SK-N-SH treated with all-trans-retinoic acid at 6 μM for 48 hours (cell line): ENCODE data around the gene LRRC7.

ENCODE experiments used
- ARNTL ChIP-seq: fragments of 450-650 bp; formaldehyde crosslinking; IDR thresholded peaks from 2 replicates; pipeline ENCODE4 v1.5.0; 2020; ENCODE audit warnings: low read depth, mild to moderate bottlenecking, moderate library complexity, borderline replicate concordance
- ISL1 ChIP-seq: fragments of 250-450 bp; sonication (Bioruptor Pico); IDR thresholded peaks from 2 replicates; pipeline ENCODE4 v2.1.2; 2022; ENCODE audit warnings: mild to moderate bottlenecking, moderate library complexity
- RARB ChIP-seq: fragments of 250-450 bp; sonication (Bioruptor Pico); IDR thresholded peaks from 2 replicates; pipeline ENCODE4 v1.8.0; 2021; ENCODE audit warnings: mild to moderate bottlenecking, moderate library complexity
- TOX ChIP-seq: fragments of 250-450 bp; sonication (Bioruptor Pico); IDR thresholded peaks from 2 replicates; pipeline ENCODE4 v1.8.0; 2021; ENCODE audit warnings: mild to moderate bottlenecking, moderate library complexity, borderline replicate concordance
- ZFP3 ChIP-seq: fragments of 250-450 bp; sonication (Bioruptor Pico); IDR thresholded peaks from 2 replicates; pipeline ENCODE4 v1.5.0; 2020; ENCODE audit warnings: mild to moderate bottlenecking, moderate library complexity
- ZFP30 ChIP-seq: fragments of 450-650 bp; formaldehyde crosslinking; IDR thresholded peaks from 2 replicates; pipeline ENCODE4 v1.5.0; 2022; ENCODE audit warnings: mild to moderate bottlenecking, moderate library complexity
- ZNF8 ChIP-seq: fragments of 450-650 bp; formaldehyde crosslinking; IDR thresholded peaks from 2 replicates; pipeline ENCODE4 v1.5.0; 2020; ENCODE audit warnings: mild to moderate bottlenecking, moderate library complexity
- TF ChIP-seq, protein P1 (sequence below): fragments of 250-450 bp; sonication (Bioruptor Pico); IDR thresholded peaks from 2 replicates; pipeline ENCODE4 v1.8.0; 2020; ENCODE audit warnings: mild to moderate bottlenecking, moderate library complexity, borderline replicate concordance
- TF ChIP-seq, protein P2 (sequence below): fragments of 250-450 bp; sonication (Bioruptor Pico); IDR thresholded peaks from 2 replicates; pipeline ENCODE4 v1.5.1; 2020; ENCODE audit warnings: low read depth, mild to moderate bottlenecking, moderate library complexity
- TF ChIP-seq, protein P3 (sequence below): fragments of 250-450 bp; sonication (Bioruptor Pico); IDR thresholded peaks from 2 replicates; pipeline ENCODE4 v1.5.1; 2021; ENCODE audit warnings: mild to moderate bottlenecking, moderate library complexity
- TF ChIP-seq, protein P4 (sequence below): fragments of 250-450 bp; sonication (Bioruptor Pico); IDR thresholded peaks from 2 replicates; pipeline ENCODE4 v1.5.0; 2020; ENCODE audit warnings: mild to moderate bottlenecking, moderate library complexity

DNA sequence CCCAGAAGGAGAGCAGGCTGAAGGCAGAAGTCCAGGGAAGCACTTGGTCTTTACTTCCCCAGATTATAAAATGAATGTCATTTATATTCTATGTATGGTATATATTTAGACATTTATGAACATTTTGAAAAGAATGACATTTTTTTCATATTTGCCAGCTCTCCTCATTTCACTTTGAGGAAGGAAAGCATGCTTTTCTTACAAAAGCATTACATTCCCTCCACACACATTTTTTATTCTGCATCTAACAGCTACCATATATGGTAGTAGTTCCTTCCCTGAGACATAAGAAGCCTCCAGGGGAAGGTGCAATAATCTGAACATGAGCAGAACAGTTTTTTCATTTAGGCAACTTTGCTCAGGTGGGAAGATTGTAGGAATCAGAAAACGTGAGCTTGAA lies 94.0 kb downstream of the LRRC7 start:
- TF ChIP-seq ZFP3 (CRISPR knock-in tag) (no peak), ZNF8 (CRISPR knock-in tag) (no peak), ISL1 (CRISPR knock-in tag) (no peak), TOX (CRISPR knock-in tag) (no peak), RARB (CRISPR knock-in tag) (no peak), ARNTL (CRISPR knock-in tag) (no peak), ZFP30 (CRISPR knock-in tag) (no peak)
- TF ChIP-seq, protein P1, sequence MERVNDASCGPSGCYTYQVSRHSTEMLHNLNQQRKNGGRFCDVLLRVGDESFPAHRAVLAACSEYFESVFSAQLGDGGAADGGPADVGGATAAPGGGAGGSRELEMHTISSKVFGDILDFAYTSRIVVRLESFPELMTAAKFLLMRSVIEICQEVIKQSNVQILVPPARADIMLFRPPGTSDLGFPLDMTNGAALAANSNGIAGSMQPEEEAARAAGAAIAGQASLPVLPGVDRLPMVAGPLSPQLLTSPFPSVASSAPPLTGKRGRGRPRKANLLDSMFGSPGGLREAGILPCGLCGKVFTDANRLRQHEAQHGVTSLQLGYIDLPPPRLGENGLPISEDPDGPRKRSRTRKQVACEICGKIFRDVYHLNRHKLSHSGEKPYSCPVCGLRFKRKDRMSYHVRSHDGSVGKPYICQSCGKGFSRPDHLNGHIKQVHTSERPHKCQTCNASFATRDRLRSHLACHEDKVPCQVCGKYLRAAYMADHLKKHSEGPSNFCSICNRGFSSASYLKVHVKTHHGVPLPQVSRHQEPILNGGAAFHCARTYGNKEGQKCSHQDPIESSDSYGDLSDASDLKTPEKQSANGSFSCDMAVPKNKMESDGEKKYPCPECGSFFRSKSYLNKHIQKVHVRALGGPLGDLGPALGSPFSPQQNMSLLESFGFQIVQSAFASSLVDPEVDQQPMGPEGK (CRISPR knock-in tag) = no peak
- TF ChIP-seq, protein P2, sequence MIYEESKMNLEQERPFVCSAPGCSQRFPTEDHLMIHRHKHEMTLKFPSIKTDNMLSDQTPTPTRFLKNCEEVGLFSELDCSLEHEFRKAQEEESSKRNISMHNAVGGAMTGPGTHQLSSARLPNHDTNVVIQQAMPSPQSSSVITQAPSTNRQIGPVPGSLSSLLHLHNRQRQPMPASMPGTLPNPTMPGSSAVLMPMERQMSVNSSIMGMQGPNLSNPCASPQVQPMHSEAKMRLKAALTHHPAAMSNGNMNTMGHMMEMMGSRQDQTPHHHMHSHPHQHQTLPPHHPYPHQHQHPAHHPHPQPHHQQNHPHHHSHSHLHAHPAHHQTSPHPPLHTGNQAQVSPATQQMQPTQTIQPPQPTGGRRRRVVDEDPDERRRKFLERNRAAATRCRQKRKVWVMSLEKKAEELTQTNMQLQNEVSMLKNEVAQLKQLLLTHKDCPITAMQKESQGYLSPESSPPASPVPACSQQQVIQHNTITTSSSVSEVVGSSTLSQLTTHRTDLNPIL (CRISPR knock-in tag) = no peak
- TF ChIP-seq, protein P3, sequence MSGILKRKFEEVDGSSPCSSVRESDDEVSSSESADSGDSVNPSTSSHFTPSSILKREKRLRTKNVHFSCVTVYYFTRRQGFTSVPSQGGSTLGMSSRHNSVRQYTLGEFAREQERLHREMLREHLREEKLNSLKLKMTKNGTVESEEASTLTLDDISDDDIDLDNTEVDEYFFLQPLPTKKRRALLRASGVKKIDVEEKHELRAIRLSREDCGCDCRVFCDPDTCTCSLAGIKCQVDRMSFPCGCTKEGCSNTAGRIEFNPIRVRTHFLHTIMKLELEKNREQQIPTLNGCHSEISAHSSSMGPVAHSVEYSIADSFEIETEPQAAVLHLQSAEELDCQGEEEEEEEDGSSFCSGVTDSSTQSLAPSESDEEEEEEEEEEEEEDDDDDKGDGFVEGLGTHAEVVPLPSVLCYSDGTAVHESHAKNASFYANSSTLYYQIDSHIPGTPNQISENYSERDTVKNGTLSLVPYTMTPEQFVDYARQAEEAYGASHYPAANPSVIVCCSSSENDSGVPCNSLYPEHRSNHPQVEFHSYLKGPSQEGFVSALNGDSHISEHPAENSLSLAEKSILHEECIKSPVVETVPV = no peak
- TF ChIP-seq, protein P4, sequence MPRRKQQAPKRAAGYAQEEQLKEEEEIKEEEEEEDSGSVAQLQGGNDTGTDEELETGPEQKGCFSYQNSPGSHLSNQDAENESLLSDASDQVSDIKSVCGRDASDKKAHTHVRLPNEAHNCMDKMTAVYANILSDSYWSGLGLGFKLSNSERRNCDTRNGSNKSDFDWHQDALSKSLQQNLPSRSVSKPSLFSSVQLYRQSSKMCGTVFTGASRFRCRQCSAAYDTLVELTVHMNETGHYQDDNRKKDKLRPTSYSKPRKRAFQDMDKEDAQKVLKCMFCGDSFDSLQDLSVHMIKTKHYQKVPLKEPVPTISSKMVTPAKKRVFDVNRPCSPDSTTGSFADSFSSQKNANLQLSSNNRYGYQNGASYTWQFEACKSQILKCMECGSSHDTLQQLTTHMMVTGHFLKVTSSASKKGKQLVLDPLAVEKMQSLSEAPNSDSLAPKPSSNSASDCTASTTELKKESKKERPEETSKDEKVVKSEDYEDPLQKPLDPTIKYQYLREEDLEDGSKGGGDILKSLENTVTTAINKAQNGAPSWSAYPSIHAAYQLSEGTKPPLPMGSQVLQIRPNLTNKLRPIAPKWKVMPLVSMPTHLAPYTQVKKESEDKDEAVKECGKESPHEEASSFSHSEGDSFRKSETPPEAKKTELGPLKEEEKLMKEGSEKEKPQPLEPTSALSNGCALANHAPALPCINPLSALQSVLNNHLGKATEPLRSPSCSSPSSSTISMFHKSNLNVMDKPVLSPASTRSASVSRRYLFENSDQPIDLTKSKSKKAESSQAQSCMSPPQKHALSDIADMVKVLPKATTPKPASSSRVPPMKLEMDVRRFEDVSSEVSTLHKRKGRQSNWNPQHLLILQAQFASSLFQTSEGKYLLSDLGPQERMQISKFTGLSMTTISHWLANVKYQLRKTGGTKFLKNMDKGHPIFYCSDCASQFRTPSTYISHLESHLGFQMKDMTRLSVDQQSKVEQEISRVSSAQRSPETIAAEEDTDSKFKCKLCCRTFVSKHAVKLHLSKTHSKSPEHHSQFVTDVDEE (CRISPR knock-in tag) = no peak
